HG03066 (cell line): ENCODE results near the gene C2orf76.
"Not testable (repeated sequence)": the region's sequence is repeated elsewhere in the genome, so short reads cannot be mapped to it uniquely, and the experiment has no call there.

Experiments used
- ATAC-seq: cut with Tn5 transposase; IDR thresholded peaks from one replicate; pipeline ENCODE4 v1.9.1; 2021; ENCODE audit warnings: low read depth; ENCODE audit not compliant: unreplicated experiment

Gene C2orf76

GRCh38 chr2:119304847-119305246 lies 61.8 kb downstream of the C2orf76 start:
- ATAC-seq: no peak

- no peak for ATAC-seq
These were observed 65.2 kb downstream of the C2orf76 start for GRCh38 chr2:119301413-119301812.

DNA sequence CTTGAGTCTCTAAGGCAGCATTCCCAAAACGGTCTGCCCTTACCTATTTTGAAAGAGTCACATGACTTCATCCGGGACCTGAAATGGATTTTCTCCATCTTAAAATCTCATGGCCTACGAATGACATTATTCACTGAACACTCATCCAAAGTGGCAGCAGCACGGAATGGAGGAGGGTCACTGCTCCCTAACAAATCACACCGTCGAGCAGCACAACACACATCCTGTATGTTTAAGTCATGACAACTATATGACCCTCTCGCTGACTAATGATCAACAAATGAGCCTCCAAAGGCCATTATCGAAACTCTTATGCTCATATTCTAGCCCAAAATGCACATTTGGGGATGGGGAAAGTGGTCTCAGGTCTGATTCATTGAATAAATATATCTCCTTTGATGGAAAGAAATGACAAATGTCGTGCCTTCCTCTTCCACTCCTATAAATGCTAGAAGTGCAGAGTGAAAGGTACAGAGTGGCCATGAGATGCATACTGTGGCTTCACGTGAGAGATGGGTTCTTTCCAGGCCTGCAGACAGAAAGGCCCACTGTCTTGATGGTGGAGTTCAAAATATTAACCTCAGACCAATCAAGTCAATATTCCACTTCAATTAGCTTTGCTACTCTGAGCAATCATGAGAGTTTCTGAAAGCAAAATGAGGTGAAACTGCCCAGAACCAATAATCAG lies 70.8 kb downstream of the C2orf76 start:
- ATAC-seq: no peak

- no peak for ATAC-seq
These were observed 72.0 kb downstream of the C2orf76 start for GRCh38 chr2:119294671-119295070.

- no peak for ATAC-seq
These were observed 72.7 kb downstream of the C2orf76 start for GRCh38 chr2:119293900-119294299.

DNA sequence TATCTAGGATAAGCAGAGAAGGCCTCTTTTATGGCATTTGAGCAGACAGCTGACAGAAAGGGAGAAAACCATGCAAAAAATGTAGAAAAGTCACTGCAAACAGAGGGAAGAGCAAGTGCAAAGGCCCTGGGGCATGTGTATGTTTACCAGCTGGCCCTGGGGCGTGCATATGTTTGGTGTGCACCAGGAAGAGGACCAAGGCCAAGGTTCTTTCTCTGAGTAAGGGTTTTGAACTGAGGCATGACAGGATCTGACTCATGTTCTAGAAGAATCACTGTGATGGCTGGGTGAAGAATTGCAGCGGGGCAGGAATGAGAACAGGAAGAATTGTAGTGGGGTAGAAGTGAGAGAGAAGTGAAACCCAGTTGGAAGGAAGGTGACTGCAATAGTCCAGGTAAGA lies 73.4 kb downstream of the C2orf76 start:
- ATAC-seq: no peak

DNA sequence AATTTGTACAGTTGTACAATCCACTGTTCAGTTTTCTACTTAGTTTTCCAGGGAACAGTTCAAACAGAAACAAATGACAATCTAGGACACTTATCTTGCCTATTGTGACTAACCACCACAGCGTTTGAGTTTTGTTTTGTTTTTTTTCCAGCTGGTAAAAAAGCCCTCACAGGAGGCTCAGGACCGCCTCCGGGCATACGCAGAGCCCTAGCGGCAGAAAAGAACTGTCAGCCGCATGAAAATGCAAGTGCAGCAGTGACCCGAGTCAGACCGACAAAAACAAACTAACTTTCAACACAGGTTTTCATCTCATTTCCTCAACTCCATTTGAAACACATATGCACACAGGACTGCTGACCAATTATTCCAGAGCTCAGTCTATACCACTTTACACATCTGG lies 74.4 kb downstream of the C2orf76 start:
- ATAC-seq: no peak

DNA sequence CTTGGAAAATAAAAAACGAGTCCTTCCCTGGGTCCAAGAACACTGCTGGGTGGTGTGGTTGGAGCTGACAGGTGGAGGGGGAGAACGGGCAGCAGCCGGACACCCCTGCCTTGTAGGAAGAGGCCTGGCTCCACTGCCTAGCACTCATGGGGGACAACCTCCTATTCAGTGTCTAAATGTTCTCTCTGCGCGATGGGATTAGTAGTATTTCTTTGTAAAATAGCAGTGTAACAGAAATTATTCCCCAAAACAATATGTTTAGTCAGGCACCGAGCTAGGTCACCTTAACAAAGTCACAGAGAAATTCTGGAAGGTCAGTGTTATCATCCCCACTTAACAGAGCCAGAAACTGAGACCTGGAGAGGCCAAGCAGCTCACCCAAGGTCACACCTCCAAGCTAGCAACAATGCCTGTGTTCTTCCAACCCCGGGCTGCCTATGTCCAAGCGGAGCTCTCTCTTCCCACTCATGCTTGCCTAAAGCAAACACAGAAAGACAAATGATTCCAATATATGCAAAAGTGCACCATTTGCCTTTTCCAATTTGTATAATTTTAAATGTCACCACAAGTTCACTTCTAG lies 75.0 kb downstream of the C2orf76 start:
- ATAC-seq: no peak

DNA sequence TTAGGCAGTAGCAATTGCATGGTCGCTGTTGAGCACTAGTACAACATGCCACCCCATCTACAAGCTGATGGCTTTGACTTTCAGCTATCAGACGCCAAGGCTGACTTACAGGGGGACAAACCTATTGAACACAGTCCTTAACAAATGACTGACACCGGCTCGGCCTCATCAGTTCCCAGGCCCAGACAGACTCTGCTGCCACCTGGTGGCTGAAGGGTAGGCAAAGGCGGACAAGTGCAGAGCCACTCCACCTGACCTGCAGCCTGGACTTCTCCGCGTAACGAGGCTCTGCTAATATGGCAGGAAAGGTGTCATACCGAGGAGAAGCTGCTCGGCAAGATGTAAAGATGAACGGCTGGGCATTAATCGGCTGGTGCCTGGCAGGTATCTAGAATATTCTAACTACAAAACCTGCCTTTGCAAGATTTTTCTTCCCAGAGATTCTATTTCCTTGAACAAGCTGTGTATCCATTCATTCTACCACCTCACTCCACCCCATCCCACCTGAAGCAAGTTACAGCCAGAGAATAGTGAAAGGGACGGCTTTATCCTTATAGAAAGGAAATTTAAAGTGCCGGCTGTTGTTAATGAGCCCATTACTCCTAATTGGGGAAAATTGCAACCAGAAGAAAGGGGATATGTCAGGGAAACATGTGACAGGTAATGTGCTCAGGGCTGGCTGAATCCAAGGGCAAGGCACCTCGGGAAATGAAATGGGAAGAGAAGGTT lies 75.6 kb downstream of the C2orf76 start:
- ATAC-seq: peak; percentile 93

DNA sequence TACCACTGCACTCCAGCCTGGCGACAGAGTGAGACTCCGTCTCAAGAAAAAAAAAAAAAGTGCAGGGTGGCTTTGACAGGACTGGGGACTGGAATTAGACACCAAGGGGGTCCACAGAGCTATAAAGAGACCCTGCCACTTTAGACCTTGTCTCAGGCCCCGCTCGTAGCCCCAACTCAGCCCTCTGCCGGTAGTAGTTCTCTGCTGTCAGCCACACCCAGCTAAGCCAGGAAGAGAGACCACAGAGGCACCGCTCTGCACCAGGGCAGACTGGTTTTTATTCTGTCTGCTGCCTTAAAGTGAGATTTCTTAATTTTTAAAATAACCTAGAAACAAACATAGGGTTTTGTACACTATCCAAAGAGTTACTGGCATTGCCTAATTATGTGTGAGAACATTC lies 77.0 kb downstream of the C2orf76 start:
- no peak for ATAC-seq

DNA sequence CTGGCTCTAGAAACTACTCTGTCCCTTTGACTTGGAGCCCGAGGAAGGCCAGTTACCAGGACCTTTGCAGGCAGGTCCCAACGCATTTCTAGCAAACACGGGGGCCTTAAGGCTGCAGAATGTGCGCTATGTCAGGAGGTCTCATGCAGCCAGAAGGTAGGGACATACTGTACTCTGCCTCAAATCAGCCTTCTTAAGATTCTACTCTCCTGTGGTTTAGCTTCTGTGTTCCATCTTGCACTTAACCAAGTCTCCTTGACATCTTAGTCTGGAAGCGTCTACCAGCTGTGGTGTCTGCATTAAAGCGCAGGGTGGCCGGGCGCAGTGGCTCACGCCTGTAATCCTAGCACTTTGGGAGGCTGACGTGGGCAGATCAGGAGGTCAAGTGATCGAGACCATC lies 77.5 kb downstream of the C2orf76 start:
- ATAC-seq: no peak

- ATAC-seq: no peak
These were observed 78.1 kb downstream of the C2orf76 start for GRCh38 chr2:119288576-119288975.

GRCh38 chr2:119286661-119287060 lies 80.0 kb downstream of the C2orf76 start:
- ATAC-seq: no peak

DNA sequence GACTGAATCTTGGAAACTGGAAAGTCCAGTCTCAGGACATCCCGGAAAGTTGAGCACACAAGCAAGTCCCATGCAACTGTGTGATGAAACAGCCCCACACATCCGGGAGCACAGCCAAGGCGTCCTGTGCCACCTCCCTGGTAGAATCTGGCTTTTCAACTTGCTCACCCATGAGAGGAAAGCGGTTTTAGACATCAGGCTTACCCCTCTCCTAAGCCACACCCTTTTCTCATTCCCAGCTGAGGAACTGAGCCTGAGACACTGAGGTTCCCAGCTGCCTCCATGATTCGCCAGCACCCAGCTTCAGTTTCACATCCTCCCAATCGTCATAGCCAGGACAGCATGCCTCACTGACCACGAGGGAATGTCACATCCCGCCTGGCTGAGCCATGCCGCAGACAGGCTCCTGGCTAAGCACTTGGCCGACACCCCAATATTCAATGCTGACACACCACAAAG lies 82.7 kb downstream of the C2orf76 start:
- ATAC-seq: no peak

- ATAC-seq: no peak
These were observed 83.6 kb downstream of the C2orf76 start for GRCh38 chr2:119282996-119283511.

DNA sequence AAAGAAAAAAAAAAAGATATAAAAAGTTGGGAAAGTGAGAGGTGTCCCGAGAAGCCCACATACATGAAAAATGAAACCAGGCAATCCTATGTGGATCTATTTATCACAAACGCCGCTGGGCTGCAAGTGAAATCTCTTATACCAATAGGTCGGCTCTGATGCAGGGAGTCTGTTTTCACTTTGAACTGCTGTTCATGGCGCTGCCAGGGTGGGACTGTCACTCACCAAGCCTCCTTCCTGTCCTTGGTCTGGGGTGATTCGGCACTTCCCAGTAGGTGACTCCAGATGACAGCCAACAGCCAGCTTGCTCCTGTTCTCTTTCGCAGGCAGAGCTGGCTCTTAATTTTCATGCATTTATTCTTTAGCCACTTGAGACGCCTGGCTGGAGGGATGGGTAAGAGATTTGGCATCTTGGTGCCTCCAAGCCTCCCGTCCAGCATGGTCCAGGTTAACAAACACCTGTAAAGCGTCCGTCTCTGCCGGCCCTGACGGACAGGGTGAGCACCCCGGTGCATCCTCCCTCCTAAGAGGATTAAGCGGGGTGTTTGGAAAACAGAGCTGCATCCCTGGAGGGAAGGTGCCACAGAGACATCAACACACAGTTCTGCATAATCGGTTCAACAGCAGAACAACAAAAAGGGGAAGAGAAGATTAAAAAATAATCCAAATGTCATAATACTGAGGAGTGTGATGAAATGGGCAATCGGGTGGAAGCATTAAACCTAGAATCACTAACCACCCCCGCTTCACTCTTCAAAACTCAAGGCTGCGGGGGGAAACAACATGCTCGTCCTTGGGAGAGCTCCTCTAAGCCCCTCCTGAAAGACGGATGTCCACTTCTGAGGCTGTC lies 84.3 kb downstream of the C2orf76 start:
- ATAC-seq: no peak

DNA sequence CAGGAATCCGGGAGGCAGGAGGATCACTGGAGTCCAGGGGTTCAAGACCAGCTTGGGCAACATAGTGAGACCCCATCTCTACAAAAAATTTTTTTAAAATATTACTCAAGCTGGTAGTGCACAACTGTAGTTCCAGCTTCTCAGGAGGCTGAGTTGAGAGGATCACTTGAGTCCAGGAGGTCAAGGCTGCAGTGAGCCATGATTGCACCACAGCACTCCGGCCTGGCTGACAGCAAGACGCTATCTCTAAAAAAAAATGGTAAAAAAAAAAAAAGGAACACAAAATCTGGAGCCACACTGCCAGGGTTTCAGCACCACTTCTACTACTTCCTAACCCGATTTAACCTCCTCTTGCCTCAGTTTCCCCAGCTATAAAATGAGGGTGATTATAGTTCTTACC lies 86.0 kb downstream of the C2orf76 start:
- ATAC-seq: no peak

- ATAC-seq: no peak
These were observed 87.0 kb downstream of the C2orf76 start for GRCh38 chr2:119279666-119280065.

- ATAC-seq: no peak
These were observed 87.7 kb downstream of the C2orf76 start for GRCh38 chr2:119278946-119279345.

DNA sequence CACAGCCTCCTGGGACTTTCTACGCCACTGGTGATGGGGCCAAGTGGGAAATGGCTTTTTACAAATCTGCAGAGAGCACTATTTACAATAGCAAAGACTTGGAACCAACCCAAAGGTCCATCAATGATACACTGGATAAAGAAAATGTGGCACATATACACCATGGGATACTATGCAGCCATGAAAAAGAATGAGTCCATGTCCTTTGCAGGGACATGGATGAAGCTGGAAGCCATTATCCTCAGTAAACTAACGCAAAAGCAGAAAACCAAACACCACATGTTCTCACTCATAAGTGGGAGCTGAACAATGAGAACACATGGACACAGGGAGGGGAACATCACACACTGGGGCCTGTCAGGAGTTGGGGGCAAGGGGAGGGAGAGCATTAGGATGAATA lies 88.2 kb downstream of the C2orf76 start:
- not testable (repeated sequence) for ATAC-seq

DNA sequence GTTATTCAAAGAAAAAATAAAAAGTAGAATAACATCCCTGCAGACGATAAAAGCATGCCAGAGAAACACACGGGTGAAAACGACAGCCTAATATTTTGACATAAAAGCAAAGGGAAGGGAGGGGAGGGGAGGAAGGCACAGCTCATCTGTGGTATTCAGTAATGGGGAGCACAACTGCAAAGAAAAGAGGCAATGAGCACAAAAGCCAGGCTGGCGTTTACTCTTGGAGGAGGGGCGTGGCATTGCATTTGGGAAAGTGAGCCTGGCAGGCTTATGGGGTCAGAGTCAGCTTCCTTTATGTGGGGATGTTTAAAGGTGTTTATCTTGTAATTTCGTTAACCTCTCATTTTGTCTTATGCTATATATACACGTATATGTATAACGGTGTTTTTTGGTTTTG lies 89.8 kb downstream of the C2orf76 start:
- no peak for ATAC-seq
